ENCODE measurements around the gene LDAH.

The LDAH gene

GRCh38 chr2:20635675-20636584 is 187.0 kb downstream of the LDAH start:
- peak; percentile 93 for DNase-seq (ENCODE audit: low spot score)

GRCh38 chr2:20635113-20635510 is 187.8 kb downstream of the LDAH start:
- DNase-seq (ENCODE audit: low spot score) = no peak

- no peak for DNase-seq (ENCODE audit: low spot score)
Measured at GRCh38 chr2:20634507-20635112, 188.3 kb downstream of the LDAH start.

Measured in D341Med (cell line).